NCI-H128 (cell line): ENCODE results near the gene VCX2.
"Not testable (repeated sequence)": the region's sequence is repeated elsewhere in the genome, so short reads cannot be mapped to it uniquely, and the experiment has no call there.

Experiments
- DNase-seq: peaks from one replicate; lab custom pipeline; 2025; ENCODE audit not compliant: unreplicated experiment; lab: John Stamatoyannopoulos, UW

The VCX2 gene

GRCh38 chrX:8125566-8125965, 45.5 kb downstream of the VCX2 start:
- DNase-seq = no peak

GRCh38 chrX:8122538-8122937, 48.5 kb downstream of the VCX2 start:
- no peak for DNase-seq

GRCh38 chrX:8121391-8121790, 49.7 kb downstream of the VCX2 start:
- not testable (repeated sequence) for DNase-seq
